AG08396 (cell line): ENCODE measurements around the gene FOXN3.
A peak's percentile ranks its signal among the peaks of the same experiment; 100 is the strongest.

Experiments
- DNase-seq: peaks from one replicate; pipeline ENCODE4 v3.0.0; 2012; ENCODE audit warnings: low spot score, mixed read lengths

Gene FOXN3

GRCh38 chr14:89417091-89417464, at the start of gene FOXN3:
Gene FOXN3 (minus strand): TSS chr14:89417233. CDS start chr14:89412476, 4,757 bp downstream.
- DNase-seq: peak; percentile 92

GRCh38 chr14:89466484-89466883, 49.5 kb upstream of the FOXN3 start:
- DNase-seq: no peak

- no peak for DNase-seq
Measured at GRCh38 chr14:89465876-89466275, 48.8 kb upstream of the FOXN3 start.

GRCh38 chr14:89461256-89461655, 44.2 kb upstream of the FOXN3 start:
- no peak for DNase-seq

GRCh38 chr14:89458713-89459420, 41.8 kb upstream of the FOXN3 start:
- no peak for DNase-seq

- no peak for DNase-seq
Measured at GRCh38 chr14:89457007-89457406, 40.0 kb upstream of the FOXN3 start.

- no peak for DNase-seq
Measured at GRCh38 chr14:89455412-89455811, 38.4 kb upstream of the FOXN3 start.

GRCh38 chr14:89454996-89455395, 38.0 kb upstream of the FOXN3 start:
- no peak for DNase-seq

GRCh38 chr14:89452281-89452680, 35.2 kb upstream of the FOXN3 start:
- no peak for DNase-seq

GRCh38 chr14:89451229-89451628, 34.2 kb upstream of the FOXN3 start:
- no peak for DNase-seq

GRCh38 chr14:89447182-89447944, 30.3 kb upstream of the FOXN3 start:
- no peak for DNase-seq

- DNase-seq: no peak
Measured at GRCh38 chr14:89445273-89445973, 28.4 kb upstream of the FOXN3 start.

GRCh38 chr14:89444516-89445125, 27.6 kb upstream of the FOXN3 start:
- no peak for DNase-seq

GRCh38 chr14:89444044-89444443, 27.0 kb upstream of the FOXN3 start:
- no peak for DNase-seq

GRCh38 chr14:89443042-89443629, 26.1 kb upstream of the FOXN3 start:
- DNase-seq: peak; percentile 17

- DNase-seq: no peak
Measured at GRCh38 chr14:89442280-89442679, 25.2 kb upstream of the FOXN3 start.

- DNase-seq: no peak
Measured at GRCh38 chr14:89440986-89441909, 24.2 kb upstream of the FOXN3 start.

GRCh38 chr14:89435892-89436656, 19.0 kb upstream of the FOXN3 start:
- no peak for DNase-seq

GRCh38 chr14:89435492-89435891, 18.5 kb upstream of the FOXN3 start:
- no peak for DNase-seq

GRCh38 chr14:89432226-89432625, 15.2 kb upstream of the FOXN3 start:
- DNase-seq: no peak
